Calu3 (cell line): ENCODE measurements around the gene SPIRE2. TPM values are rescaled to one million over a fixed set of nuclear protein-coding genes. Genes with fewer than 3 reads are reported as not detected.

Source experiments
- BruUV-seq: library from RNA; stranded (reverse); fragments of 400-500 nt; replicated peaks from 2 replicates; lab custom pipeline; 2021; lab: Mats Ljungman, UMichigan
- CTCF ChIA-PET: fragments of 300-600 bp; sonication (Branson Sonifier 250); formaldehyde crosslinking; loops from one replicate; lab custom pipeline; 2022; ENCODE audit warnings: antibody characterized with exemption; lab: Charles Lee
- DNase-seq: peaks from one replicate; pipeline ENCODE4 v3.0.0; 2022
- H3K27ac Mint-ChIP-seq: one replicate; pipeline ENCODE4 v1.8.0; 2022; ENCODE audit warnings: mixed read lengths; ENCODE audit not compliant: unreplicated experiment
- H3K27me3 Mint-ChIP-seq: one replicate; pipeline ENCODE4 v1.8.0; 2022; ENCODE audit warnings: mixed read lengths; ENCODE audit not compliant: unreplicated experiment
- H3K36me3 Mint-ChIP-seq: one replicate; pipeline ENCODE4 v1.8.0; 2022; ENCODE audit warnings: mild to moderate bottlenecking, moderate library complexity, mixed read lengths; ENCODE audit not compliant: insufficient read depth, unreplicated experiment
- H3K4me1 Mint-ChIP-seq: one replicate; pipeline ENCODE4 v1.8.0; 2022; ENCODE audit warnings: mild to moderate bottlenecking, low read depth, mixed read lengths; ENCODE audit not compliant: unreplicated experiment
- H3K4me3 Mint-ChIP-seq: one replicate; pipeline ENCODE4 v1.8.0; 2022; ENCODE audit warnings: mild to moderate bottlenecking, low read depth, moderate library complexity, mixed read lengths; ENCODE audit not compliant: unreplicated experiment
- H3K9me3 Mint-ChIP-seq: one replicate; pipeline ENCODE4 v1.8.0; 2022; ENCODE audit warnings: low read depth, mixed read lengths; ENCODE audit not compliant: unreplicated experiment
- intact Hi-C: fragments of 100-400 bp; cut with micrococcal nuclease; formaldehyde crosslinking; loops from one replicate; pipeline ENCODE4 v1.10.0; 2022; ENCODE audit not compliant: unreplicated experiment
- total RNA-seq: library from RNA; stranded (reverse); gene quantifications from 2 replicates; pipeline ENCODE4 v1.2.3, GENCODE V29; 2022
- TF ChIP-seq, protein P1 (sequence below): fragments of 200-600 bp; IDR thresholded peaks from one replicate; pipeline ENCODE4 v1.8.0; 2022; ENCODE audit warnings: antibody characterized with exemption; ENCODE audit not compliant: unreplicated experiment

The SPIRE2 gene
- total RNA-seq, 1 experiment from 2014 or later, result 46.3 TPM

DNA sequence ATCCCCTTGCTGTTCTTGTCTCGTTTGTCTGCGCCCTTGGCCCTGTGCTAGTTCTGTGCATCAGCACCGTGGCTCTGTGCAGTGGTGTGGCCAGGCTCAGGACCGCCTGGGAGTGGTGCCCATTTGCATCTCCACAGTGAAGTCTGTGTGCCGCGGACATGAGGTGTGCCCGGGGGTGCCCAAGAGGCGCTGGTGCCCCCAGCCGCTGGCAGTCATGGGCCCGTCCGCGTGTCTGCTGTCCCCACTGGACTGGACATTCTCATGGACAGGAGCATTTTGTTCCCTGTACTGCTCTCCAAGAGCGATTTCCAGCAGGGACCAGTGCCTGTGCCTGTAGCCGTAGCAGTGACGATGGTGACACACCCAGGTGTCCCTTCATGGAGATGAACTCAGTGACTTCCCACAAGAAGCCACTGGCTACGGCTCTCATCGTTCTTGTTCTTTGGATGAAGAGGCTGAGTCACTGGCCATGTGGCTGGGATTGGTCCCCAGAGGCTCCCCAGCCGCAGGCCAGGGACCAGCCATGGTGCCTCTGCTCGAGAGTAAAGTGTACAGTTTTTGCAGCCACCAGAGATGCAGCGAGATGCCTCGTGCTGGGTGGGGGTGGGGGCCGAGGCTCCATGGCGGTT lies 77.3 kb downstream of the SPIRE2 start:
- Mint-ChIP-seq H3K27ac (no peak overlapping the region), H3K27me3 (no peaks in the 10 kb centered on the region), H3K4me1 (no peaks in the 10 kb centered on the region), H3K36me3 (peaks cover 67% of the 10 kb centered on the region), H3K9me3 (no peaks in the 10 kb centered on the region), H3K4me3 (no peak overlapping the region)
- BruUV-seq, result no TSS peak
- CTCF ChIA-PET, result no interaction called here
- DNase-seq, result no peak
- intact Hi-C loops, result no loop called here
- TF ChIP-seq, protein P1, sequence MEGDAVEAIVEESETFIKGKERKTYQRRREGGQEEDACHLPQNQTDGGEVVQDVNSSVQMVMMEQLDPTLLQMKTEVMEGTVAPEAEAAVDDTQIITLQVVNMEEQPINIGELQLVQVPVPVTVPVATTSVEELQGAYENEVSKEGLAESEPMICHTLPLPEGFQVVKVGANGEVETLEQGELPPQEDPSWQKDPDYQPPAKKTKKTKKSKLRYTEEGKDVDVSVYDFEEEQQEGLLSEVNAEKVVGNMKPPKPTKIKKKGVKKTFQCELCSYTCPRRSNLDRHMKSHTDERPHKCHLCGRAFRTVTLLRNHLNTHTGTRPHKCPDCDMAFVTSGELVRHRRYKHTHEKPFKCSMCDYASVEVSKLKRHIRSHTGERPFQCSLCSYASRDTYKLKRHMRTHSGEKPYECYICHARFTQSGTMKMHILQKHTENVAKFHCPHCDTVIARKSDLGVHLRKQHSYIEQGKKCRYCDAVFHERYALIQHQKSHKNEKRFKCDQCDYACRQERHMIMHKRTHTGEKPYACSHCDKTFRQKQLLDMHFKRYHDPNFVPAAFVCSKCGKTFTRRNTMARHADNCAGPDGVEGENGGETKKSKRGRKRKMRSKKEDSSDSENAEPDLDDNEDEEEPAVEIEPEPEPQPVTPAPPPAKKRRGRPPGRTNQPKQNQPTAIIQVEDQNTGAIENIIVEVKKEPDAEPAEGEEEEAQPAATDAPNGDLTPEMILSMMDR, result no peak

- TF ChIP-seq, protein P1, result no peak
- CTCF ChIA-PET, result interaction anchor here (0.6 kb wide), 1 partner anchor 18 kb away, joined by 3 read pairs; no protein-coding TSS in a partner anchor
- H3K9me3 Mint-ChIP-seq, result no peaks in the 10 kb centered on the region
- intact Hi-C loops, result no loop called here
- H3K27me3 Mint-ChIP-seq, result no peaks in the 10 kb centered on the region
- BruUV-seq, result no TSS peak
- H3K4me3 Mint-ChIP-seq, result no peak overlapping the region
- DNase-seq, result no peak
- H3K27ac Mint-ChIP-seq, result no peak overlapping the region
- H3K36me3 Mint-ChIP-seq, result peaks cover 67% of the 10 kb centered on the region
- no peaks in the 10 kb centered on the region for H3K4me1 Mint-ChIP-seq
Measured at GRCh38 chr16:89906140-89907025, 78.1 kb downstream of the SPIRE2 start.

- no peaks in the 10 kb centered on the region for H3K9me3 Mint-ChIP-seq
- no peak for DNase-seq
- H3K27me3 Mint-ChIP-seq, result no peaks in the 10 kb centered on the region
- no peaks in the 10 kb centered on the region for H3K4me1 Mint-ChIP-seq
- no peak overlapping the region for H3K27ac Mint-ChIP-seq
- no TSS peak for BruUV-seq
- intact Hi-C loops, result no loop called here
- CTCF ChIA-PET, result interaction anchor here (0.6 to 1.7 kb wide), 3 partner anchors 10 to 17 kb away, joined by 3 to 9 read pairs (median 4); no protein-coding TSS in a partner anchor
- H3K4me3 Mint-ChIP-seq, result no peak overlapping the region
- peaks cover 75% of the 10 kb centered on the region for H3K36me3 Mint-ChIP-seq
- TF ChIP-seq, protein P1, result no peak
Measured at GRCh38 chr16:89907055-89907814, 79.0 kb downstream of the SPIRE2 start.

GRCh38 chr16:89908236-89908635 lies 80.0 kb downstream of the SPIRE2 start:
- intact Hi-C loops, result no loop called here
- no TSS peak for BruUV-seq
- TF ChIP-seq, protein P1, result no peak
- no peak for DNase-seq
- no peak overlapping the region for H3K27ac Mint-ChIP-seq
- no peak overlapping the region for H3K4me3 Mint-ChIP-seq
- H3K4me1 Mint-ChIP-seq, result no peaks in the 10 kb centered on the region
- H3K36me3 Mint-ChIP-seq, result peaks cover 80% of the 10 kb centered on the region
- H3K27me3 Mint-ChIP-seq, result no peaks in the 10 kb centered on the region
- no peaks in the 10 kb centered on the region for H3K9me3 Mint-ChIP-seq
- CTCF ChIA-PET, result interaction anchor here (0.6 to 1.7 kb wide), 7 partner anchors 9 to 150 kb away, joined by 3 to 9 read pairs (median 3); partner anchors contain the start of gene TCF25
